T-cell (primary cell): ENCODE measurements around the gene PTRH1. TPM values are rescaled to one million over a fixed set of nuclear protein-coding genes. Genes with fewer than 3 reads are reported as not detected.
A peak's percentile ranks its signal among the peaks of the same experiment; 100 is the strongest.

Source experiments
- ATAC-seq, 4 experiments: fragments of 200-7000 bp in 3 of 4; fragments of 150-1000 bp in 1 of 4; cut with Tn5 transposase; replicated peaks in 1 of 4; 1 replicate in 3 of 4; 2 replicates in 1 of 4; pipeline ENCODE4 v1.10.0; 2021; ENCODE audit warnings: moderate library complexity in 3 of 4, mild to moderate bottlenecking in 2 of 4, moderate number of reproducible peaks in 1 of 4
- CTCF ChIA-PET, 2 donors: fragments of 300-600 bp; sonication (Branson Sonifier 250); formaldehyde crosslinking; loops; one replicate each; lab custom pipeline; 2022; ENCODE audit warnings: antibody characterized with exemption in 2 of 2; lab: Charles Lee
- POLR2A ChIA-PET, 2 donors: fragments of 300-600 bp; sonication (Branson Sonifier 250); formaldehyde crosslinking; loops; one replicate each; lab custom pipeline; 2022; ENCODE audit warnings: antibody characterized with exemption in 2 of 2; lab: Charles Lee
- DNase-seq, 35 experiments: peaks; one replicate each; pipeline versions ENCODE4 v3.0.0 to v3.0.0-alpha.2; 2013 to 2023
- H3K27ac ChIP-seq: one replicate; pipeline ENCODE4 v1.5.1; 2013; ENCODE audit warnings: low read length
- H3K27me3 ChIP-seq, 2 experiments: replicated peaks in 1 of 2; 1 replicate in 1 of 2; 2 replicates in 1 of 2; pipeline versions ENCODE4 v1.6.1 to v1.7.0; 2013; ENCODE audit warnings: low read length in 1 of 2, mixed read lengths in 1 of 2; ENCODE audit not compliant: control insufficient read depth in 2 of 2, insufficient read depth in 2 of 2; ENCODE audit errors: extremely low read depth in 1 of 2
- H3K36me3 ChIP-seq, 2 donors: 1 replicate in 1 of 2; 2 replicates in 1 of 2; pipeline versions ENCODE4 v1.6.1 to v1.7.0; 2013; ENCODE audit warnings: low read length in 1 of 2; ENCODE audit not compliant: control insufficient read depth in 2 of 2, insufficient read depth in 1 of 2; ENCODE audit errors: extremely low read depth in 1 of 2
- H3K4me1 ChIP-seq, 2 experiments: 1 replicate in 1 of 2; 2 replicates in 1 of 2; pipeline versions ENCODE4 v1.6.1 to v1.7.0; 2013; ENCODE audit warnings: low read length in 2 of 2, mixed read lengths in 1 of 2; ENCODE audit not compliant: insufficient read depth in 2 of 2, control insufficient read depth in 1 of 2; ENCODE audit errors: extremely low read depth in 1 of 2
- H3K4me3 ChIP-seq, 2 donors: 1 replicate in 1 of 2; 2 replicates in 1 of 2; pipeline versions ENCODE4 v1.5.1 to v1.7.0; 2013; ENCODE audit warnings: mild to moderate bottlenecking in 2 of 2, low read length in 1 of 2, moderate library complexity in 1 of 2; ENCODE audit not compliant: control insufficient read depth in 1 of 2; ENCODE audit errors: extremely low read depth in 1 of 2
- H3K9me3 ChIP-seq: 2 replicates; pipeline ENCODE4 v1.7.0; 2013
- H3K27ac Mint-ChIP-seq, 2 donors: one replicate each; pipeline ENCODE4 v1.8.0; 2020 to 2021; ENCODE audit warnings: mild to moderate bottlenecking in 2 of 2, mixed read lengths in 2 of 2
- H3K27me3 Mint-ChIP-seq, 2 donors: one replicate each; pipeline ENCODE4 v1.8.0; 2021 to 2022; ENCODE audit warnings: mixed read lengths in 2 of 2
- H3K36me3 Mint-ChIP-seq: one replicate; pipeline ENCODE4 v1.8.0; 2021; ENCODE audit warnings: mixed read lengths
- H3K4me1 Mint-ChIP-seq, 3 donors: one replicate each; pipeline ENCODE4 v1.8.0; 2020 to 2022; ENCODE audit warnings: mixed read lengths in 3 of 3, mild to moderate bottlenecking in 1 of 3
- H3K4me3 Mint-ChIP-seq, 3 donors: one replicate each; pipeline ENCODE4 v1.8.0; 2020 to 2022; ENCODE audit warnings: mild to moderate bottlenecking in 3 of 3, mixed read lengths in 3 of 3, moderate library complexity in 3 of 3
- H3K9me3 Mint-ChIP-seq, 3 donors: one replicate each; pipeline ENCODE4 v1.8.0; 2020 to 2022; ENCODE audit warnings: mixed read lengths in 3 of 3
- WGBS: methylation state at CpG from one replicate; pipeline ENCODE4 v1.1.5; 2013; ENCODE audit warnings: missing lambda C conversion rate; ENCODE audit not compliant: insufficient coverage; 5-methylcytosine and 5-hydroxymethylcytosine counted together
- total RNA-seq, 35 experiments: library from RNA in 6 of 35; stranded (reverse) in 6 of 35; fragments of 120-200 nt in 1 of 35; gene quantifications; one replicate each; pipeline versions ENCODE4 v1.2.1 to v1.2.4 and lab custom pipeline; 2013 to 2026

Gene PTRH1
- total RNA-seq, 5 donors from 2014 or later (not counting 1 experiment from before 2014, with no cell fraction given): 4.4 to 15.9 (median 12.9) TPM

DNA sequence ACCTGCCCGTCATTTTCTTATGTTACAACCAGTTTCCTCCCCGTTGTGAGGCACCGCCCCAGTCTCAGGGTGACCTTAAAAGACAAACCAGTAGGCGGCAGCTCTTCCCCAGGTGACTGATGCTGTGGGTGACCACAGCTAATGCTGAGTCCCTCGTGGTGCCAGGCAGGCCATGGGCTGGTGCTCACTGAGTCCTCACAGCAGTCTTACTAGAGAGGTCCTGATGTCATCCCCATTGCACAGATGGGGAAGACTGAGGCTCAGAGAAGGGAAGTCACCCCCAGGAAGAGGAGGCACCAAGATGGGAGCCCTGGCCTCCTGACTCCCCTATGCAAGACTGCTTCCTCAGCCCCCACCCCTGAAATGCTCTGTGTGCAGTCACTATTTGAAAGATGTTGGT is 7.7 kb downstream of the PTRH1 start:
- no peaks in the 10 kb centered on the region for H3K9me3 ChIP-seq
- ATAC-seq: peak; percentile 66 to 72 (median 70)
- H3K4me1 ChIP-seq: peaks cover 0 to 30% of the 10 kb centered on the region in 2 experiments
- peaks cover 0 to 4% of the 10 kb centered on the region in 2 donors for H3K36me3 ChIP-seq
- CTCF ChIA-PET: interaction anchor here in 1 of 2 donors (1.4 kb wide), 1 partner anchor 27 kb away, joined by 8 read pairs; the partner anchor contains the start of gene TOR2A
- H3K36me3 Mint-ChIP-seq: no peaks in the 10 kb centered on the region
- no peak overlapping the region for H3K27ac Mint-ChIP-seq
- no peak overlapping the region for H3K4me3 Mint-ChIP-seq
- DNase-seq: peak in 27 of 35 experiments; percentile 12 to 69 (median 29)
- H3K4me1 Mint-ChIP-seq: peaks cover 22 to 36% (median 23%) of the 10 kb centered on the region in 3 donors
- 24% methylated on average over 4 of the region's 5 CpGs for WGBS
- H3K4me3 ChIP-seq: no peak overlapping the region
- H3K27ac ChIP-seq: no peak overlapping the region
- no peaks in the 10 kb centered on the region for H3K9me3 Mint-ChIP-seq
- H3K27me3 ChIP-seq: no peaks in the 10 kb centered on the region
- POLR2A ChIA-PET: no interaction called here
- H3K27me3 Mint-ChIP-seq: no peaks in the 10 kb centered on the region

DNA sequence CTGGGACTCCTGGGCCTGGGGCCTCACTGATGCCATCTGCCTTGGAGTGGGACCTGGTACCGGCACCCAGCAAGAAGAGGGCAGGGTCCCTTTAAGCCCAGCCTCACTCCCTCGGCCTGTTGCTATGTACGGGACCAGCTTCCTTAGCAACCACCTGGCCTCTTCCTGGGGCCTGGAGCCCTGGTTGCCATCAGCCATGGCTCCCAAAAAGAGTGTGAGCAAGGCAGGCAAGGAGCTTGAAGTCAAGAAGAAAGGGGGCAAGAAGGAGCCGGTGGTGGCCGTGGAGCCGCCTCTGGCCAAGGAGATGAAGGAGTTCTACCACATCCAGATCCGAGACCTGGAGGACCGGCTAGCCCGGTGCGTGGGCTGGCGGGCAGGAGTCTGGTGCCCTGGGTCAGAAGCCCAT is 8.6 kb downstream of the PTRH1 start, which contains the start of gene CFAP157:
CFAP157 (plus strand) TSS at position 153 of the 406 bp plus-strand sequence; CDS start at position 197, 44 bp downstream.
- Mint-ChIP-seq H3K9me3 (no peaks in the 10 kb centered on the region), H3K27me3 (no peaks in the 10 kb centered on the region), H3K36me3 (no peaks in the 10 kb centered on the region), H3K27ac (no peak within 1 kb of the TSS), H3K4me1 (peaks cover 22 to 32% (median 23%) of the 10 kb centered on the region in 3 donors), H3K4me3 (no peak within 1 kb of the TSS)
- Histone ChIP-seq H3K4me1 (peaks cover 0 to 30% of the 10 kb centered on the region in 2 experiments), H3K4me3 (no peak within 1 kb of the TSS), H3K27me3 (no peaks in the 10 kb centered on the region), H3K27ac (no peak within 1 kb of the TSS), H3K9me3 (no peaks in the 10 kb centered on the region), H3K36me3 (peaks cover 0 to 2% of the 10 kb centered on the region in 2 donors)
- CTCF ChIA-PET: interaction anchor here in 1 of 2 donors (1.4 kb wide), 1 partner anchor 28 kb away, joined by 8 read pairs; the partner anchor contains the start of gene TOR2A
- POLR2A ChIA-PET: no interaction called here
- no peak for ATAC-seq
- DNase-seq: no peak
- 83% methylated on average over 10 of the region's 11 CpGs for WGBS

DNA sequence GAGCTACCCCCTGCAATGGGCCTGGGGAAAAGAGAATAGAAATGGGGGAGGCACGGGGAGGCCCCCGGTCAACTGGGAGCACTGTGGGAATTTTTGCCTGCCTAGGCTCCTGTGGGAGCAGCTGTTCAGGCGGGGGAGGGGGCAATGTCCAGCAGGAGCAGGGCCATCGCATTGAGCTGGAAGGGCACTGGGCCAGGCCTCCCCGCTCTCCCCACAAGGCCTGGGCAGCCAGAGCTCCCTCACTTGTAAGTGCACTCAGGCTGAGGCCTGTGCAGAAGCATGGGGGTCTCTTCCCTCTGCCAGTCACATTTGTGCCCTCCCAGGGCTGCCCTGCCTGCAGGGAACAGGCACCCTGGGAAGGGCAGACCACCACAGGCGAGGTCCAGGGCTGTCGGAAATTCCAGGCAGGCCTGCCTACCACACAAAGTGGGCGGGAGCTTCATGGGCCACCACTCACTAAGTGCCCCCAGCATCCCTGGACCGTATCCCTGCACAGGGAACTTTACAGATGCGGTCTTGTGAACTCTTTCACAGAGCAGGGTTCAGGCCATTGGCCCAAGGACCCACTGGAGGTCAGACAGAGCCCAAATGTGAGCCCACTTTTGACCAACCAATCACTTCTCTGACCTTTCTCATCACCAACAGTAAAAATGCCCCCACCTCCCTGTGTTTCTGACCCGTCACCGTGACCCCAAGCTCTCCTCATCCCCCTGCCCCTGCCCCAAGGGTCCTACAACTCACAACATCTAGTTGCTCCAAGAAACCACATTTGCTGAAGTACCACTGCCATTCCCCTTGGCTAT is 9.7 kb downstream of the PTRH1 start:
- H3K27me3 ChIP-seq: no peaks in the 10 kb centered on the region
- peaks cover 13 to 23% (median 14%) of the 10 kb centered on the region in 3 donors for H3K4me1 Mint-ChIP-seq
- CTCF ChIA-PET: no interaction called here
- H3K27ac Mint-ChIP-seq: no peak overlapping the region
- WGBS: 92% methylated on average over 12 of the region's 12 CpGs
- H3K36me3 Mint-ChIP-seq: no peaks in the 10 kb centered on the region
- H3K9me3 Mint-ChIP-seq: no peaks in the 10 kb centered on the region
- H3K4me1 ChIP-seq: peaks cover 0 to 21% of the 10 kb centered on the region in 2 experiments
- no peaks in the 10 kb centered on the region for H3K9me3 ChIP-seq
- H3K27ac ChIP-seq: no peak overlapping the region
- H3K36me3 ChIP-seq: no peaks in the 10 kb centered on the region
- no peak for DNase-seq
- H3K4me3 Mint-ChIP-seq: no peak overlapping the region
- ATAC-seq: no peak
- no peaks in the 10 kb centered on the region for H3K27me3 Mint-ChIP-seq
- H3K4me3 ChIP-seq: no peak overlapping the region
- POLR2A ChIA-PET: no interaction called here

DNA sequence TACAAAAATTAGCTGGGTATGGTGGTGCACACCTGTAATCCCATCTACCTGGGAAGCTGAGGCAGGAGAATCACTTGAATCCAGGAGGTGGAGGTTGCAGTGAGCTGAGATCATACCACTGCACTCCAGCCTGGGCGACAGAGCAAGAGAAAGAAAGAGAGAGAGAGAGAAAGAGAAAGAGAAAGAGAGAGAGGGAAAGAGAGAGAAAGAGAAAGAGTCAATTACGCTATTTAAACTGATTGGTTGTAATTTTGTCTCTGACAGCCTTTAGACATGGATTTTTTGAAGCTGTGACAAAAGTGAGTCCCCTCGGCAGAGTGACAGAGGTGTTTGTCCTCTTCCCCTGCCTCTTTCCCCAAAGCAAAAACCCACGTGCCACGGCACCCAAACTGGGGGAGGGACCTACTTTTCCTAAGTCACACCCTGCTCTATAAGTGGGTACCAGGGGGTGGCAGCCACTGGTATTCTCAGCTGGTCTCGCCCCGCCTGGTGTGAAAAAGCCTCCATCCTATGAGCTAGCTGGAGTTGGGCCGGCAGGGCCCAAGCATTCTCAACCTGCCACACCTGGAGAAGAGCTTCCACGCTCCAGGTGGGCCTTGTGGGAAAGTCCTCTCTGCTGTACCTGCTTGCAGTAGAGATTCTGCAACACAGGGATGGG is 12.0 kb downstream of the PTRH1 start:
- ATAC-seq (no peak), DNase-seq (no peak)
- Mint-ChIP-seq H3K27me3 (no peaks in the 10 kb centered on the region), H3K9me3 (no peaks in the 10 kb centered on the region), H3K4me3 (no peak overlapping the region), H3K27ac (no peak overlapping the region), H3K4me1 (peaks cover 21 to 28% (median 22%) of the 10 kb centered on the region in 3 donors), H3K36me3 (no peaks in the 10 kb centered on the region)
- H3K9me3 ChIP-seq: no peaks in the 10 kb centered on the region
- H3K36me3 ChIP-seq: no peaks in the 10 kb centered on the region
- 73% methylated on average over 4 of the region's 9 CpGs for WGBS
- CTCF ChIA-PET: interaction anchor here in 1 of 2 donors (0.7 kb wide), 1 partner anchor 17 kb away, joined by 3 read pairs; no protein-coding TSS in a partner anchor
- H3K27ac ChIP-seq: no peak overlapping the region
- H3K27me3 ChIP-seq: no peaks in the 10 kb centered on the region
- no peak overlapping the region for H3K4me3 ChIP-seq
- H3K4me1 ChIP-seq: peaks cover 3 to 25% of the 10 kb centered on the region in 2 experiments
- POLR2A ChIA-PET: interaction anchor here in 1 of 2 donors (0.8 kb wide), 1 partner anchor 267 kb away, joined by 3 read pairs; no protein-coding TSS in a partner anchor

DNA sequence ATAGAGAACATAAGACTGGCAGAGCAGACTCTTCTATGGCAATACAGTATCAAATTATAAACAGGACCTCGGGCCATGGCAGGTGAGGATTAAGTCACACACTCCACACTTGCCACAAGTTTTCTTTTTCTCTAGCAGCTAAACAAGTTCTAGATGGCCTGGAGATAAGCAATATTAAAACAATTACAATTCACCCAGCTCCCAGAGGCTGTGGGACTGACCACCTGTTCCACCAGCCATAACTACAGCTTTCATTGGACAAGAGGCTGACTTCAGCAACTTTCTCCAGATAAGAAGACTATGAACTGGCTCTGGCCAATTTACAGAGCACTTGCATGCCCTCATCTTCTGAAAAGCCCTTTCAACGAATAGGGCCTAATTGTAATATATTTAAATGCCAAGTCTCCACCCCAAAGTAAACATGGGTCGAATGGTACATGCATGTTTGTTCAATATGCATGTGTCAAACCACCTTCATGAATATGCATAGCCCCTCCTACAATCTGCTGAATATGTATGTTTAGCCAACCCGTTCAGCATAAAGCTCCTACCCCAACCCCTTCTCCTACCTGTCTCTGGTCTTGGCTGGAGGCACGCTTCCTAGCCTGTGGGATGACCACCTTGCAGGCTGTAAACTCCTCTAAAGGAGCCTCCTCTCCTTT is 14.7 kb downstream of the PTRH1 start:
- ChIA-PET POLR2A (no interaction called here), CTCF (no interaction called here)
- Mint-ChIP-seq H3K36me3 (no peaks in the 10 kb centered on the region), H3K4me1 (peaks cover 14 to 17% (median 14%) of the 10 kb centered on the region in 3 donors), H3K27me3 (no peaks in the 10 kb centered on the region), H3K27ac (no peak overlapping the region), H3K4me3 (peak overlapping the region in 1 of 3 donors; percentile 79), H3K9me3 (no peaks in the 10 kb centered on the region)
- ATAC-seq (no peak), DNase-seq (no peak)
- H3K4me3 ChIP-seq: no peak overlapping the region
- peaks cover 3 to 11% of the 10 kb centered on the region in 2 experiments for H3K4me1 ChIP-seq
- no peaks in the 10 kb centered on the region for H3K36me3 ChIP-seq
- H3K9me3 ChIP-seq: no peaks in the 10 kb centered on the region
- 91% methylated on average over 4 of the region's 5 CpGs for WGBS
- H3K27me3 ChIP-seq: no peaks in the 10 kb centered on the region
- H3K27ac ChIP-seq: no peak overlapping the region

DNA sequence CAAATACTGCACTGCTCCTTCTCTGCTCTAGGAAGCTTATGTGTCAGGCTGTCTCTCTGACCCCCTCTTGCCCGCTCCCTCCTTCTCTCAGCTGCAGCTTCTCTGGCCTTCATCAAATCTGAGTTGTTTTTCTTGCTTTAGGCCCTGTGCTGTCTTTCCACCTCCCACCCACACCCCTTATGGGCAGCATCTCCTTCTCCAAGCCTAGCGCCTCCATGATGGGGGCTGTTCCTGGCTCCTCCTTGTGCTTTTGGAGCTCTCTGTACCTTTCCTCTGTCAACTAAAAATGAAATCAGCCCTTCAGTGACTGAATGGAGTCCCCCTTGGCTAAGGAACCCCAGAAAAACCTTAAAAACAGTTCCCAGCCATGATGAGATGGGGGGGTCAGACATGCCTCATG is 15.3 kb downstream of the PTRH1 start:
- no peaks in the 10 kb centered on the region for H3K9me3 Mint-ChIP-seq
- Histone ChIP-seq H3K27me3 (no peaks in the 10 kb centered on the region), H3K4me1 (peaks cover 3 to 11% of the 10 kb centered on the region in 2 experiments), H3K9me3 (no peaks in the 10 kb centered on the region), H3K27ac (no peak overlapping the region), H3K36me3 (no peaks in the 10 kb centered on the region), H3K4me3 (no peak overlapping the region)
- H3K27me3 Mint-ChIP-seq: no peaks in the 10 kb centered on the region
- no peak for ATAC-seq
- H3K4me1 Mint-ChIP-seq: peaks cover 14 to 17% (median 14%) of the 10 kb centered on the region in 3 donors
- WGBS: 100% methylated on average over 1 of the region's 2 CpGs
- H3K27ac Mint-ChIP-seq: peak overlapping the region in 1 of 2 donors; percentile 49
- ChIA-PET CTCF (no interaction called here), POLR2A (interaction anchor here in 1 of 2 donors (0.6 kb wide), 1 partner anchor 86 kb away, joined by 4 read pairs; no protein-coding TSS in a partner anchor)
- DNase-seq: no peak
- H3K36me3 Mint-ChIP-seq: no peaks in the 10 kb centered on the region
- peak overlapping the region in 1 of 3 donors; percentile 79 for H3K4me3 Mint-ChIP-seq
